Astrocyte of the spinal cord (primary cell): Measurements from ENCODE around the gene THPO.

Experiments used
- DNase-seq: peaks from one replicate; pipeline ENCODE4 v3.0.0; 2011; ENCODE audit warnings: low read depth, low spot score
- H3K4me3 ChIP-seq: 2 replicates; pipeline ENCODE4 v1.5.1; 2011; ENCODE audit warnings: low read depth, mild to moderate bottlenecking, low read length, moderate library complexity
- in situ Hi-C: cut with HindIII; loops from 2 replicates; pipeline ENCODE4 v1.10.0; 2017; ENCODE audit warnings: low sequenced_read_pairs
- TF ChIP-seq, protein P1 (sequence below): IDR thresholded peaks from 2 replicates; pipeline ENCODE4 v1.5.1; 2012; ENCODE audit warnings: low read depth, mild to moderate bottlenecking, low read length, inconsistent platforms

Gene THPO

GRCh38 chr3:184381261-184382224 lies 3.5 kb upstream of the THPO start:
- no peak for DNase-seq
- TF ChIP-seq, protein P1, sequence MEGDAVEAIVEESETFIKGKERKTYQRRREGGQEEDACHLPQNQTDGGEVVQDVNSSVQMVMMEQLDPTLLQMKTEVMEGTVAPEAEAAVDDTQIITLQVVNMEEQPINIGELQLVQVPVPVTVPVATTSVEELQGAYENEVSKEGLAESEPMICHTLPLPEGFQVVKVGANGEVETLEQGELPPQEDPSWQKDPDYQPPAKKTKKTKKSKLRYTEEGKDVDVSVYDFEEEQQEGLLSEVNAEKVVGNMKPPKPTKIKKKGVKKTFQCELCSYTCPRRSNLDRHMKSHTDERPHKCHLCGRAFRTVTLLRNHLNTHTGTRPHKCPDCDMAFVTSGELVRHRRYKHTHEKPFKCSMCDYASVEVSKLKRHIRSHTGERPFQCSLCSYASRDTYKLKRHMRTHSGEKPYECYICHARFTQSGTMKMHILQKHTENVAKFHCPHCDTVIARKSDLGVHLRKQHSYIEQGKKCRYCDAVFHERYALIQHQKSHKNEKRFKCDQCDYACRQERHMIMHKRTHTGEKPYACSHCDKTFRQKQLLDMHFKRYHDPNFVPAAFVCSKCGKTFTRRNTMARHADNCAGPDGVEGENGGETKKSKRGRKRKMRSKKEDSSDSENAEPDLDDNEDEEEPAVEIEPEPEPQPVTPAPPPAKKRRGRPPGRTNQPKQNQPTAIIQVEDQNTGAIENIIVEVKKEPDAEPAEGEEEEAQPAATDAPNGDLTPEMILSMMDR: no peak
- in situ Hi-C loops: no loop called here
- no peak overlapping the region for H3K4me3 ChIP-seq

GRCh38 chr3:184380627-184381260 lies 2.7 kb upstream of the THPO start:
- no peak for DNase-seq
- TF ChIP-seq, protein P1: no peak
- peak overlapping the region; percentile 7 for H3K4me3 ChIP-seq
- in situ Hi-C loops: no loop called here

DNA sequence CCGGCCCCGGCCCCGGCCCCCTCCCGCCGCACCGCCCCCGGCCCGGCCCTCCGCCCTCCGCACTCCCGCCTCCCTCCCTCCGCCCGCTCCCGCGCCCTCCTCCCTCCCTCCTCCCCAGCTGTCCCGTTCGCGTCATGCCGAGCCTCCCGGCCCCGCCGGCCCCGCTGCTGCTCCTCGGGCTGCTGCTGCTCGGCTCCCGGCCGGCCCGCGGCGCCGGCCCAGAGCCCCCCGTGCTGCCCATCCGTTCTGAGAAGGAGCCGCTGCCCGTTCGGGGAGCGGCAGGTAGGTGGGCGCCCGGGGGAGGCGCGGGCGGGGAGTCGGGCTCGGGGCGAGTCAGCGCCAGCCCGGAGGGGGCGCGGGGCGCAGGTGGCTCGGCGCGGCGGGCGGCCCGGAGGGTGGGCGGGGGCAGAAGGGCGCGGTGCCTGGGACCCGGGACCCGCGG lies 2.2 kb upstream of the THPO start:
- TF ChIP-seq, protein P1: no peak
- no peak overlapping the region for H3K4me3 ChIP-seq
- peak; percentile 19 for DNase-seq
- in situ Hi-C loops: no loop called here

DNA sequence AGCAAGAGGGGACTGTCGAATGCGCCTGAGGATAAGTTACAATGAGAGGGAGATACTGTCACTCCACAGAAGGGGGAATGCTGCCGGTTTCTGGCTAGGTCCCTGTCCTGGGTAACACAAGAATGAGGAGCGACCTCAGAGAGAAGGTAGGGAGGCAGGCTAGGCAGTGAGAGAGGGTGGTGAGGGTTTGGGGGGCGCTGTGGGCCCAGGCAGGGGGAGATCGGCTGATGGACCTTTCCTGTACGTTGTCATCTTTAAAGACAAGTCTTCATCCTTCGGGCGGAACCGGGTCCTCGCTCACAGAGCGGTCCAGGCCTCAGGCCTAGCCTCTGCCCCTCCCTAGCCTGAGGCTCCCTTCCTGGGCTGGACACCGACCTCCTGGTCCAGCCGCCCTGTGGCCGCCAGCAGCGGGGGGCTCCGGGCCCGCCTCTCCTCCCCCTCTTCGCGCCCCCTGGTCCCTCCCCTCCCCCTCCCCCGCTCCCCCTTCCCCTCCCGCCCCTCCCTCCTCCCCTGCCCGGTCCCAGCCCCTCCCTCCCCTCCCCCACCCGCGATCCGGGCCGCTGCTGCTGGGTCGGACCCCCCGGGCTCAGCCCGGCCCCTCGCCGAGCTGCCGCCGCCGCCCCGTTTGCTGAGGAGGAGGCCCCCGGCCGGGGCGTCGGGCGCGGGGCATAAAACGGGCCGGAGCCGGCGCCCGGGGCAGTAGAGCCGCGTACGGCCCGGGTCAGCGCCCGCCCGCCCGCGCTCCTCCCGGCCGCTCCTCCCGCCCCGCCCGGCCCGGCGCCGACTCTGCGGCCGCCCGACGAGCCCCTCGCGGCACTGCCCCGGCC lies 1.6 kb upstream of the THPO start, which contains the start of gene CHRD:
Gene CHRD (plus strand): TSS at position 697 of the 827 bp plus-strand sequence. CDS start 265 bp downstream, outside the sequence.
- no peak for DNase-seq
- in situ Hi-C loops: no loop called here
- TF ChIP-seq, protein P1: no peak
- peak within 1 kb of the TSS; percentile 7 for H3K4me3 ChIP-seq

- TF ChIP-seq, protein P1: no peak
- no peak for DNase-seq
- no peak overlapping the region for H3K4me3 ChIP-seq
- in situ Hi-C loops: no loop called here
These were observed 797 bp upstream of the THPO start for GRCh38 chr3:184378651-184379357.

DNA sequence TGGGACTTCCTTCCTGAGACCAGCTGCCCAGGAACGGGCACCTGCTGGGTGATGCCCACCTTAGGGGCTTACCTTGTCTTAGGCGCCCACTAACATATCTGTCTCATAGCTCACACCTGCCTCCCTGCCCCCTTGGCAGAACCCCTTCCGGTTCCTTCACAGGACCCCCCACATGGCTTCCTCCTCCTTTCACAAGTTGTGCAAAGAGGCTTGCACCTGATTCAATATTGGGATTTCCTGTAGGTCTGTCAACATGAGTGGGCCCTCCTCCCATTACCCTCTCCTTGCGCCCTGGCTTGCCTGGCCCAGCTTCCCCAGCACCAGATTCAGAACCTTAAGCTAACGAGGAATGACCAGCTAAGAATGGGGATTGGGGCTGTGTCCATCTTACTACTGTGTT lies 633 bp downstream of the THPO start:
- DNase-seq: no peak
- no peak overlapping the region for H3K4me3 ChIP-seq
- TF ChIP-seq, protein P1: no peak
- in situ Hi-C loops: no loop called here
